GM12891 (cell line): Measurements from ENCODE around the gene OR51B6.

Experiments used
- POLR2A ChIP-seq: IDR thresholded peaks from 2 replicates; pipeline ENCODE4 v1.6.1; 2011; ENCODE audit warnings: low read depth, low read length, control low read depth
- POLR2AphosphoS5 ChIP-seq: IDR thresholded peaks from 2 replicates; pipeline ENCODE4 v1.6.1; 2011; ENCODE audit warnings: low read depth, low read length, control low read depth
- SPI1 ChIP-seq: IDR thresholded peaks from 2 replicates; pipeline ENCODE4 v1.6.1; 2011; ENCODE audit warnings: low read depth, low read length, control low read depth
- TAF1 ChIP-seq: IDR thresholded peaks from 2 replicates; pipeline ENCODE4 v1.6.1; 2011; ENCODE audit warnings: low read depth, low read length, control low read depth

DNA sequence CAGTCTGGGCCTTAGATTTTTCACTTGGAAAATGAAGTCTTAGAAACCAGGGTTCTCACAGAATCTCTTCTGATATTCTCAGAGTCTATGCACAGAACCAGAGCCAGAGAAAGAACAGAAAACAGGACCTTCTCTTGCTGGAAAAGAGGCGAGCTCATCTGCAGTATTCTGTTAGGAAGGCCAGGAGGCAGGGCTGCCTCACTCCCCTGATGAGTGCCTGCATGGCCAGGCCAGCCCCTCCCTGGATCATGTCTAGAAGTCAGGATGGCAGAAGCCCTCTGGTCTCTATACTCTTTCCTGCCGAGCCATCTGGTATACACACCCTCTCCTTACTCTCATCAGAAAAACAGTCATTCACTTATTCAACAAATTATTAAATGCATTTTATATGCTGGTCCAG is 33.0 kb downstream of the OR51B6 start:
- no peak for TF ChIP-seq SPI1
- no peak for TF ChIP-seq POLR2A
- no peak for TF ChIP-seq TAF1
- TF ChIP-seq POLR2AphosphoS5 = no peak
